HPDE6-E6E7 (cell line): ENCODE measurements around the gene CYBA.

ENCODE experiments used
- DNase-seq: peaks from one replicate; pipeline ENCODE4 v3.0.0; 2011; ENCODE audit warnings: missing footprints; ENCODE audit errors: extremely low spot score

Gene CYBA

DNA sequence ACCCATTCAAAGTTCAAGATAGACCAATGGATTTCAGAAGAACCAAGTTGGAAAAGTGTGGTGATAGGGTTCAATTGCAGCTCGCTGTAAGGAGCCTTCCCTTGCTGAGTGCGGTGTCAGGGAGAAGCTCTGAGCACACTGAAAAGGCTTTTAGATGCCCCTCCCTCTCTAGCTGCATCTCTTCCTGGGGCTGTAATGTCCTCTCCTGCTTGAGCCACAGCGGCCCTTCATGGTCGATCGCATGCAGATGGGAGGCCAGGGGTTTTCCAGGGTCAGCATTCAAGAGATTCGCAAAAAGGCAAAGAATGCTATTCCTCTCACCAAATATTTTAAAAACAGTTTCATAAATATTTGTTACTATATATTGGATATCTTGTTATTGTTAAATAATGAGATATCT is 56.9 kb downstream of the CYBA start:
- no peak for DNase-seq

- no peak for DNase-seq
Observed at GRCh38 chr16:88593489-88593888, 57.4 kb downstream of the CYBA start.
